Measurements from ENCODE around the gene ARIH1. TPM values are rescaled to one million over a fixed set of nuclear protein-coding genes. Genes with fewer than 3 reads are reported as not detected.

Gene ARIH1
- total RNA-seq, 1 experiment from 2014 or later, result 209 TPM

DNA sequence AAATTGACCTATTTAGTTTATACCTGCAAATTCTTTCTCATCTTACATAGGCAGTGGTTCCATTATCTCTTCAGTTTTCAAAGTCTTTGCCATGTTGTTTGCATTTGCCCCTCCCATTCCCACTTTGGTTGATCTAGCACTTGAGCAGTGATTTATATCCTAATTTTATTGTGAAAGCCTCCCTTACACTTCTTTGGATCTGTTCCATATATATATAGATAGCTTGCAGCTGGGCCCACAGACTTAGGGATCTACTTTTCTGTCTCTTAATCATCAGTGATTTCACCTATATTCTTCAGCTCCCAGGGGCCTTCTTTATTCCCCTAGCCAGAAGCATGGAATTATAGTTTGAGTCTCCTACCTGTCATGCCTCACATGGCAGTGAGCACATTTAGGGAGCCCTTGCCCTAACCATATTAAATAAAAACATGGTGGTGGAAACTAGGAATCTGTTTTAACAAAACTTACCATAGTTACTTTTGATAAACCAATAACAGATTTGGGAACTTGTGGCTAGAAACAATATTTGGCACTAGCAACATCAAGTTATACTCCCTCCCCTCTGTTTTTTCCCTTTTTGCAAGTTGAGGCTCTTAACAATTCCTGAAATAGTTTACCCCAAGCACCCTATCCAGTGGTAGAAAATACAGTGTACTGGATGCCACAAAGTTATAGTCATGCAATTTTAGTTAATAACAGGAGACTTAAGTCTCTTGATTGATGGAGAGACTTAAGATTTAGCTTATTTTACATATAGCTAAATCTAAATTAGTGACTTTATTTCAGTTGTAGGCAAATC, 41.7 kb downstream of the ARIH1 start:
- H4K20me1 ChIP-seq (ENCODE audit: insufficient read depth), result peaks cover 15% of the 10 kb centered on the region; the same call in 1 of the 2 replicates
- H3K4me2 ChIP-seq (ENCODE audit: low read length), result no peak overlapping the region
- no peak overlapping the region for H2AFZ ChIP-seq (ENCODE audit: low read depth, low read length, poor library complexity, severe bottlenecking)
- intact Hi-C loops (cut with micrococcal nuclease), result no loop called here
- no peaks in the 10 kb centered on the region for H3K9me2 ChIP-seq (ENCODE audit: insufficient read depth)
- H3K4me3 ChIP-seq (replicated peaks in 1 of 2; ENCODE audit: low read depth in 1 of 2, low read length in 2 of 2), result no peak overlapping the region
- H3K9ac ChIP-seq (ENCODE audit: low read length), result no peak overlapping the region
- no peak for TF ChIP-seq EGR1 (IDR thresholded peaks at IDR 0.05; ENCODE audit: low read depth)
- TF ChIP-seq, protein P1, sequence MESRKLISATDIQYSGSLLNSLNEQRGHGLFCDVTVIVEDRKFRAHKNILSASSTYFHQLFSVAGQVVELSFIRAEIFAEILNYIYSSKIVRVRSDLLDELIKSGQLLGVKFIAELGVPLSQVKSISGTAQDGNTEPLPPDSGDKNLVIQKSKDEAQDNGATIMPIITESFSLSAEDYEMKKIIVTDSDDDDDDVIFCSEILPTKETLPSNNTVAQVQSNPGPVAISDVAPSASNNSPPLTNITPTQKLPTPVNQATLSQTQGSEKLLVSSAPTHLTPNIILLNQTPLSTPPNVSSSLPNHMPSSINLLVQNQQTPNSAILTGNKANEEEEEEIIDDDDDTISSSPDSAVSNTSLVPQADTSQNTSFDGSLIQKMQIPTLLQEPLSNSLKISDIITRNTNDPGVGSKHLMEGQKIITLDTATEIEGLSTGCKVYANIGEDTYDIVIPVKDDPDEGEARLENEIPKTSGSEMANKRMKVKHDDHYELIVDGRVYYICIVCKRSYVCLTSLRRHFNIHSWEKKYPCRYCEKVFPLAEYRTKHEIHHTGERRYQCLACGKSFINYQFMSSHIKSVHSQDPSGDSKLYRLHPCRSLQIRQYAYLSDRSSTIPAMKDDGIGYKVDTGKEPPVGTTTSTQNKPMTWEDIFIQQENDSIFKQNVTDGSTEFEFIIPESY (IDR thresholded peaks at IDR 0.05; ENCODE audit: extremely low read depth, insufficient replicate concordance, low read length), result no peak
- TF ChIP-seq, protein P2, sequence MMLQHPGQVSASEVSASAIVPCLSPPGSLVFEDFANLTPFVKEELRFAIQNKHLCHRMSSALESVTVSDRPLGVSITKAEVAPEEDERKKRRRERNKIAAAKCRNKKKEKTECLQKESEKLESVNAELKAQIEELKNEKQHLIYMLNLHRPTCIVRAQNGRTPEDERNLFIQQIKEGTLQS (IDR thresholded peaks at IDR 0.05), result no peak
- TF ChIP-seq, protein P3, sequence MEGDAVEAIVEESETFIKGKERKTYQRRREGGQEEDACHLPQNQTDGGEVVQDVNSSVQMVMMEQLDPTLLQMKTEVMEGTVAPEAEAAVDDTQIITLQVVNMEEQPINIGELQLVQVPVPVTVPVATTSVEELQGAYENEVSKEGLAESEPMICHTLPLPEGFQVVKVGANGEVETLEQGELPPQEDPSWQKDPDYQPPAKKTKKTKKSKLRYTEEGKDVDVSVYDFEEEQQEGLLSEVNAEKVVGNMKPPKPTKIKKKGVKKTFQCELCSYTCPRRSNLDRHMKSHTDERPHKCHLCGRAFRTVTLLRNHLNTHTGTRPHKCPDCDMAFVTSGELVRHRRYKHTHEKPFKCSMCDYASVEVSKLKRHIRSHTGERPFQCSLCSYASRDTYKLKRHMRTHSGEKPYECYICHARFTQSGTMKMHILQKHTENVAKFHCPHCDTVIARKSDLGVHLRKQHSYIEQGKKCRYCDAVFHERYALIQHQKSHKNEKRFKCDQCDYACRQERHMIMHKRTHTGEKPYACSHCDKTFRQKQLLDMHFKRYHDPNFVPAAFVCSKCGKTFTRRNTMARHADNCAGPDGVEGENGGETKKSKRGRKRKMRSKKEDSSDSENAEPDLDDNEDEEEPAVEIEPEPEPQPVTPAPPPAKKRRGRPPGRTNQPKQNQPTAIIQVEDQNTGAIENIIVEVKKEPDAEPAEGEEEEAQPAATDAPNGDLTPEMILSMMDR (IDR thresholded peaks at IDR 0.05 in 2 of 3, conservative IDR thresholded peaks at IDR 0.05 in 1 of 3; ENCODE audit: borderline replicate concordance in 1 of 3, insufficient read depth in 1 of 3, low read depth in 2 of 3, low read length in 2 of 3), result no peak
- TF ChIP-seq RAD21 (IDR thresholded peaks at IDR 0.05; ENCODE audit: low read depth), result no peak
- TF ChIP-seq YY1 (IDR thresholded peaks at IDR 0.05; ENCODE audit: extremely low read depth, insufficient replicate concordance, low read depth, low read length), result no peak
- no peak overlapping the region for H3K27ac ChIP-seq (ENCODE audit: low read depth, low read length)
- 0 out of 4 replicates have a peak, but pooled peaks cover 0 to 3% of the 10 kb centered on the region in 2 experiments for H3K36me3 ChIP-seq (ENCODE audit: control insufficient read depth in 1 of 2, insufficient read depth in 2 of 2, low read length in 2 of 2)
- ChIA-PET POLR2A (no interaction called here), CTCF (no interaction called here), RAD21 (ENCODE audit: low non-redundant PET in 1 of 2, low total read pairs in 2 of 2, uncharacterized antibody in 2 of 2, unreplicated experiment in 2 of 2) (no interaction called here)
- H3K9me3 ChIP-seq (ENCODE audit: control insufficient read depth in 1 of 2, insufficient read depth in 1 of 2, low read depth in 1 of 2, low read length in 2 of 2), result no peaks in the 10 kb centered on the region
- no TSS peak for BruUV-seq (replicated peaks)
- DNase-seq (ENCODE audit: low read depth, low spot score), result no peak
- H3K27me3 ChIP-seq (ENCODE audit: insufficient read depth, low read length), result no peaks in the 10 kb centered on the region
- no peaks in the 10 kb centered on the region for H3K4me1 ChIP-seq (ENCODE audit: control insufficient read depth in 1 of 2, insufficient read depth in 2 of 2, low read length in 2 of 2)
- no peak for ATAC-seq
- peaks cover 97% of the 10 kb centered on the region for H3K79me2 ChIP-seq (ENCODE audit: insufficient read depth, low read length)

Measured in HCT116 (cell line).